K562 (cell line): ENCODE data around the gene SRBD1. TPM values are rescaled to one million over a fixed set of nuclear protein-coding genes. Genes with fewer than 3 reads are reported as not detected.

Experiments used
- ATAC-seq: fragments of 200-7000 bp; cut with Tn5 transposase; 3 replicates; pipeline ENCODE4 v1.9.1; 2020; ENCODE audit warnings: moderate library complexity
- BruUV-seq: library from RNA; stranded (reverse); fragments of 400-500 nt; replicated peaks from 2 replicates; lab custom pipeline; 2021; lab: Mats Ljungman, UMichigan
- CTCF ChIA-PET: fragments of 300-600 bp; formaldehyde crosslinking; extraction: SDS; loops from one replicate; lab custom pipeline; 2021; ENCODE audit warnings: low intra/inter-chr PET ratio; lab: Yijun Ruan, JAX
- POLR2A ChIA-PET: fragments of 300-600, 350-650 bp; sonication (Branson Sonifier 250); formaldehyde crosslinking; extraction: SDS; loops from one replicate; lab custom pipeline; 2021; ENCODE audit warnings: antibody characterized with exemption, inconsistent platforms; lab: Yijun Ruan, JAX
- DNase-seq, 4 experiments: peaks; one replicate each; pipeline versions ENCODE4 v3.0.0 to v3.0.0-alpha.2; 2011 to 2018; ENCODE audit warnings: low spot score in 3 of 4, mixed read lengths in 3 of 4; ENCODE audit errors: extremely low read depth in 1 of 4
- FAIRE-seq: peaks from 2 replicates; lab custom pipeline; 2011; peaks lifted over from hg19 to GRCh38; lab: Jason Lieb, UNC
- H2AFZ ChIP-seq: 2 replicates; pipeline ENCODE4 v1.6.0; 2011; ENCODE audit warnings: low read depth, low read length, control low read depth, inconsistent platforms
- H3K27ac ChIP-seq: fragments of 200-600 bp; 3 replicates; pipeline ENCODE4 v1.8.0; 2011; ENCODE audit warnings: low read depth, mild to moderate bottlenecking, control low read depth, inconsistent platforms, low read length, moderate library complexity, mixed read lengths; ENCODE audit errors: extremely low read depth
- H3K27me3 ChIP-seq, 2 experiments: fragments of 300-600 bp in 1 of 2; 2 replicates in 1 of 2; 3 replicates in 1 of 2; pipeline versions ENCODE4 v1.6.0 to v1.8.0; 2011; ENCODE audit warnings: inconsistent platforms in 2 of 2, low read length in 2 of 2, mild to moderate bottlenecking in 1 of 2, mixed read lengths in 1 of 2, moderate library complexity in 1 of 2; ENCODE audit not compliant: control insufficient read depth in 2 of 2, insufficient read depth in 2 of 2
- H3K36me3 ChIP-seq: fragments of 300-600 bp; 3 replicates; pipeline ENCODE4 v1.8.0; 2011; ENCODE audit warnings: mild to moderate bottlenecking, low read length, inconsistent platforms; ENCODE audit not compliant: control insufficient read depth, insufficient read depth
- H3K4me1 ChIP-seq, 2 experiments: fragments of 200-600 bp in 1 of 2; replicated peaks in 1 of 2; 2 replicates in 1 of 2; 3 replicates in 1 of 2; pipeline versions ENCODE4 v1.5.1 to v1.8.0; 2011; ENCODE audit warnings: inconsistent platforms in 2 of 2, low read length in 2 of 2, mild to moderate bottlenecking in 1 of 2, mixed read lengths in 1 of 2, moderate library complexity in 1 of 2; ENCODE audit not compliant: control insufficient read depth in 2 of 2, insufficient read depth in 2 of 2
- H3K4me2 ChIP-seq: 2 replicates; pipeline ENCODE4 v1.6.1; 2011; ENCODE audit warnings: low read length, control low read depth, inconsistent platforms, mixed read lengths; ENCODE audit not compliant: insufficient read depth
- H3K4me3 ChIP-seq: fragments of 200-600 bp; sonication (generic), shearing (Covaris generic); 2 replicates; pipeline ENCODE4 v1.5.1; 2016; ENCODE audit warnings: control low read depth, inconsistent platforms
- H3K79me2 ChIP-seq: fragments of 200-600 bp; 3 replicates; pipeline ENCODE4 v1.8.0; 2011; ENCODE audit warnings: low read length, inconsistent platforms; ENCODE audit not compliant: control insufficient read depth, insufficient read depth
- H3K9ac ChIP-seq, 2 experiments: 2 replicates each; pipeline versions ENCODE4 v1.6.0 to v1.6.1; 2011; ENCODE audit warnings: low read depth in 2 of 2, low read length in 2 of 2, control low read depth in 1 of 2, inconsistent platforms in 1 of 2, mild to moderate bottlenecking in 1 of 2, mixed read lengths in 1 of 2; ENCODE audit not compliant: insufficient read depth in 1 of 2
- H3K9me1 ChIP-seq: one replicate; pipeline ENCODE4 v1.6.0; 2011; ENCODE audit warnings: inconsistent platforms, mild to moderate bottlenecking, low read length, moderate library complexity; ENCODE audit not compliant: control insufficient read depth, insufficient read depth
- H3K9me3 ChIP-seq: replicated peaks from 2 replicates; pipeline ENCODE4 v1.5.1; 2011; ENCODE audit warnings: low read depth, low read length, inconsistent platforms; ENCODE audit not compliant: control insufficient read depth, insufficient read depth
- H4K20me1 ChIP-seq: replicated peaks from 2 replicates; pipeline ENCODE4 v1.6.1; 2011; ENCODE audit warnings: low read length, inconsistent platforms, mixed read lengths; ENCODE audit not compliant: control insufficient read depth, insufficient read depth
- ADNP ChIP-seq: fragments of 200-800 bp; sonication (Bioruptor generic); IDR thresholded peaks from 2 replicates; pipeline ENCODE4 v1.6.1; 2016; ENCODE audit warnings: missing genetic modification characterization, missing compliant biosample characterization
- BRD4 ChIP-seq: fragments of 200-600 bp; sonication (generic); IDR thresholded peaks from 2 replicates; pipeline ENCODE4 v1.6.1; 2017; ENCODE audit warnings: inconsistent platforms
- DMBX1 ChIP-seq: fragments of 250-450 bp; sonication (Bioruptor Pico); IDR thresholded peaks from 2 replicates; pipeline ENCODE4 v1.8.0; 2022; ENCODE audit warnings: inconsistent platforms, mild to moderate bottlenecking, moderate library complexity, borderline replicate concordance
- E2F3 ChIP-seq: fragments of 250-450 bp; sonication (Bioruptor Pico); IDR thresholded peaks from 2 replicates; pipeline ENCODE4 v1.4.0; 2020; ENCODE audit warnings: mild to moderate bottlenecking
- HBP1 ChIP-seq: fragments of 450-650 bp; formaldehyde crosslinking; IDR thresholded peaks from 2 replicates; pipeline ENCODE4 v1.4.0; 2022; ENCODE audit warnings: missing genetic modification characterization
- LARP7 ChIP-seq: fragments of 450-650 bp; IDR thresholded peaks from 2 replicates; pipeline ENCODE4 v1.6.1; 2016
- LCOR ChIP-seq: sonication (generic); formaldehyde crosslinking; IDR thresholded peaks from 2 replicates; pipeline ENCODE4 v1.8.0; 2022; ENCODE audit warnings: mild to moderate bottlenecking, missing genetic modification reagents
- MED1 ChIP-seq: sonication (generic); formaldehyde crosslinking; IDR thresholded peaks from 2 replicates; pipeline ENCODE4 v1.8.1; 2023; ENCODE audit warnings: missing genetic modification reagents, borderline replicate concordance
- MIER1 ChIP-seq: fragments of 450-650 bp; IDR thresholded peaks from 2 replicates; pipeline ENCODE4 v1.6.1; 2016; ENCODE audit warnings: antibody characterized with exemption, mild to moderate bottlenecking, low read depth
- POLR3G ChIP-seq: IDR thresholded peaks from 2 replicates; pipeline ENCODE4 v1.6.1; 2011; ENCODE audit not compliant: insufficient read length, insufficient replicate concordance; ENCODE audit errors: extremely low read depth
- TFAM ChIP-seq: fragments of 250-450 bp; sonication (Bioruptor Pico); conservative IDR thresholded peaks from 2 replicates; pipeline ENCODE4 v1.5.0; 2021; ENCODE audit warnings: mild to moderate bottlenecking, moderate library complexity
- USF1 ChIP-seq: sonication (generic); formaldehyde crosslinking; IDR thresholded peaks from 2 replicates; pipeline ENCODE4 v1.9.0; 2022; ENCODE audit warnings: mild to moderate bottlenecking, missing genetic modification reagents
- ZC3H4 ChIP-seq: sonication (generic); formaldehyde crosslinking; IDR thresholded peaks from 2 replicates; pipeline ENCODE4 v1.9.0; 2021; ENCODE audit warnings: missing genetic modification reagents, borderline replicate concordance
- ZFP91 ChIP-seq: sonication (generic); formaldehyde crosslinking; IDR thresholded peaks from 2 replicates; pipeline ENCODE4 v1.8.0; 2022; ENCODE audit warnings: mild to moderate bottlenecking, missing genetic modification reagents
- WGBS: fragments of 100-300 bp; shearing (Covaris generic); methylation state at CpG from one replicate; pipeline ENCODE4 v1.1.6; 2016; ENCODE audit warnings: low coverage, mixed read lengths; ENCODE audit not compliant: insufficient coverage; ENCODE audit errors: missing lambda C conversion rate; 5-methylcytosine and 5-hydroxymethylcytosine counted together
- in situ Hi-C: fragments of 300-500 bp; cut with MboI; formaldehyde crosslinking; loops from 4 replicates; pipeline ENCODE4 v1.15.0; 2018; ENCODE audit warnings: inconsistent platforms, mixed read lengths
- intact Hi-C: fragments of 100-400 bp; cut with micrococcal nuclease; formaldehyde crosslinking; loops from 2 replicates; pipeline ENCODE4 v1.14.2; 2022
- polyA plus RNA-seq, 8 experiments: library from polyadenylated mRNA; depleted of rRNA in 4 of 8; stranded (reverse) in 5 of 8; unstranded in 3 of 8; fragments of >200 nt; fragmentation: Nextera tagmentation in 2 of 8; fragmentation: Illumina TruSeq in 1 of 8; extraction: Ambion mirVana in 2 of 8; extraction: Trizol in 1 of 8; gene quantifications; 2 replicates each; pipeline versions ENCODE4 v1.2.1 to v1.2.3, GENCODE V29; 2011 to 2014; ENCODE audit warnings: inconsistent platforms in 1 of 8, missing spikeins in 1 of 8
- total RNA-seq, 7 experiments: library from RNA; depleted of rRNA in 6 of 7; stranded (reverse); fragments of >200 nt in 6 of 7; fragmentation: Illumina TruSeq in 2 of 7; extraction: Trizol in 2 of 7; gene quantifications; 2 replicates each; pipeline versions ENCODE4 v1.2.1 to v1.2.3, GENCODE V29; 2011 to 2021; ENCODE audit warnings: low replicate concordance in 1 of 7

The SRBD1 gene
- total and polyA plus RNA-seq, 9 of the 15 experiments (the other 6 are each of a cell fraction or from before 2014, with no cell fraction given): 6.9 to 23.2 (median 14.7) TPM

- TF ChIP-seq LARP7 (no peak), ZFP91 (CRISPR knock-in tag) (no peak), ZC3H4 (CRISPR knock-in tag) (no peak), DMBX1 (CRISPR knock-in tag) (no peak), MED1 (CRISPR knock-in tag) (no peak), MIER1 (no peak), BRD4 (no peak), HBP1 (no peak), ADNP (tag) (no peak), E2F3 (no peak), USF1 (CRISPR knock-in tag) (no peak), POLR3G (no peak), TFAM (no peak), LCOR (CRISPR knock-in tag) (no peak)
- intact Hi-C loops: no loop called here
- H3K27me3 ChIP-seq: no peaks in the 10 kb centered on the region
- no peak overlapping the region for H3K4me3 ChIP-seq
- H4K20me1 ChIP-seq: no peaks in the 10 kb centered on the region
- no peak overlapping the region for H3K4me2 ChIP-seq
- H3K4me1 ChIP-seq: no peaks in the 10 kb centered on the region
- ChIA-PET POLR2A (interaction anchor here (1.2 kb wide), 1 partner anchor 8 kb away, joined by 3 read pairs; no protein-coding TSS in a partner anchor), CTCF (no interaction called here)
- FAIRE-seq (no peak), DNase-seq (no peak), ATAC-seq (no peak)
- H2AFZ ChIP-seq: no peak overlapping the region
- WGBS: 76% methylated on average over 2 of the region's 2 CpGs
- H3K9ac ChIP-seq: no peak overlapping the region
- no peaks in the 10 kb centered on the region for H3K79me2 ChIP-seq
- in situ Hi-C loops: no loop called here
- no peaks in the 10 kb centered on the region for H3K9me3 ChIP-seq
- H3K9me1 ChIP-seq: no peaks in the 10 kb centered on the region
- no peak overlapping the region for H3K27ac ChIP-seq
- H3K36me3 ChIP-seq: no peaks in the 10 kb centered on the region
- no TSS peak for BruUV-seq
These were observed 92.5 kb downstream of the SRBD1 start for GRCh38 chr2:45518546-45518945.
